ENCODE results near the gene ELF4.

- TF ChIP-seq CTCF (conservative IDR thresholded peaks at IDR 0.05; ENCODE audit: low read length), result no peak
- no peak for TF ChIP-seq EZH2phosphoT487 (IDR thresholded peaks at IDR 0.05; ENCODE audit: borderline replicate concordance)
Measured at GRCh38 chrX:130039847-130040246, 70.5 kb downstream of the ELF4 start.
